ENCODE results near the gene WDR33.

DNA sequence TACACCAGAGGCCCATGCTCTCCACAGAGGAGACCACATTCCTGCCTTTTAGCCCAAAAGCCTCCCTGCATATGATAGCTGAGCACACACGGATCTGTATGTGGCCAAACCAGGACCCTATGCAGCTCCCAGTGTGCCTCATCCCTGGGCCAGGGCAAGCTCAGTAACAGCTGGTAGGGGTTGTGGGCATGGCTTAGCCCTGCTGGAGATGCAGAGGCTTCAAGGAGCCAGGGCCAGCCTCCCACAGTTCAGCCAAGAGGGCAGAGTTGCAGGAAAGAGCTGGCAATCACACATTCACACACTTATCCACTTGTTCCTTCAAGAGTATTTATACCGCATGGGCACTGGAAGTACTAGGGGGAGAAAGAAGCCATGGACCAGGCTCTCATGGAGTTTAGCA lies 134.1 kb downstream of the WDR33 start:
- TF ChIP-seq, protein P1, sequence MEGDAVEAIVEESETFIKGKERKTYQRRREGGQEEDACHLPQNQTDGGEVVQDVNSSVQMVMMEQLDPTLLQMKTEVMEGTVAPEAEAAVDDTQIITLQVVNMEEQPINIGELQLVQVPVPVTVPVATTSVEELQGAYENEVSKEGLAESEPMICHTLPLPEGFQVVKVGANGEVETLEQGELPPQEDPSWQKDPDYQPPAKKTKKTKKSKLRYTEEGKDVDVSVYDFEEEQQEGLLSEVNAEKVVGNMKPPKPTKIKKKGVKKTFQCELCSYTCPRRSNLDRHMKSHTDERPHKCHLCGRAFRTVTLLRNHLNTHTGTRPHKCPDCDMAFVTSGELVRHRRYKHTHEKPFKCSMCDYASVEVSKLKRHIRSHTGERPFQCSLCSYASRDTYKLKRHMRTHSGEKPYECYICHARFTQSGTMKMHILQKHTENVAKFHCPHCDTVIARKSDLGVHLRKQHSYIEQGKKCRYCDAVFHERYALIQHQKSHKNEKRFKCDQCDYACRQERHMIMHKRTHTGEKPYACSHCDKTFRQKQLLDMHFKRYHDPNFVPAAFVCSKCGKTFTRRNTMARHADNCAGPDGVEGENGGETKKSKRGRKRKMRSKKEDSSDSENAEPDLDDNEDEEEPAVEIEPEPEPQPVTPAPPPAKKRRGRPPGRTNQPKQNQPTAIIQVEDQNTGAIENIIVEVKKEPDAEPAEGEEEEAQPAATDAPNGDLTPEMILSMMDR (IDR thresholded peaks at IDR 0.05) = no peak
- no peak for TF ChIP-seq POLR2A (IDR thresholded peaks at IDR 0.05)
